Esophagus mucosa (tissue), 1 donor: ENCODE measurements around the gene FHDC1. TPM values are rescaled to one million over a fixed set of nuclear protein-coding genes. Genes with fewer than 3 reads are reported as not detected.
A peak's percentile ranks its signal among the peaks of the same experiment; 100 is the strongest.

ENCODE experiments used
- ATAC-seq: fragments of 200-7000 bp; cut with Tn5 transposase; one replicate; pipeline ENCODE4 v1.9.1; 2020
- total RNA-seq: library from RNA; stranded (reverse); gene quantifications from one replicate; pipeline ENCODE4 v1.2.4, GENCODE V29; 2023
- donor health status: DM: yes; HTN: yes; CAD: no.

Gene FHDC1
- total RNA-seq, 1 donor from 2014 or later, result 5.9 TPM

- no peak for ATAC-seq
Measured at GRCh38 chr4:152961014-152961772, 25.1 kb downstream of the FHDC1 start.

- no peak for ATAC-seq
Measured at GRCh38 chr4:152961773-152962115, 25.6 kb downstream of the FHDC1 start.

GRCh38 chr4:152962150-152962549 lies 26.0 kb downstream of the FHDC1 start:
- ATAC-seq, result no peak

GRCh38 chr4:152964335-152964734 lies 28.2 kb downstream of the FHDC1 start:
- ATAC-seq, result no peak

GRCh38 chr4:152965611-152966010 lies 29.5 kb downstream of the FHDC1 start:
- ATAC-seq, result peak; percentile 29

GRCh38 chr4:152967907-152968306 lies 31.8 kb downstream of the FHDC1 start:
- ATAC-seq, result no peak

GRCh38 chr4:152968806-152969394 lies 32.8 kb downstream of the FHDC1 start:
- peak; percentile 91 for ATAC-seq

GRCh38 chr4:152970102-152970820 lies 34.1 kb downstream of the FHDC1 start:
- ATAC-seq, result peak; percentile 65

GRCh38 chr4:152971053-152971452 lies 34.9 kb downstream of the FHDC1 start:
- no peak for ATAC-seq

GRCh38 chr4:152972821-152973628 lies 36.9 kb downstream of the FHDC1 start:
- no peak for ATAC-seq

- no peak for ATAC-seq
Measured at GRCh38 chr4:152973629-152974467, 37.7 kb downstream of the FHDC1 start.

GRCh38 chr4:152974468-152975379 lies 38.6 kb downstream of the FHDC1 start:
- no peak for ATAC-seq

- no peak for ATAC-seq
Measured at GRCh38 chr4:152975380-152976211, 39.5 kb downstream of the FHDC1 start.

- ATAC-seq, result no peak
Measured at GRCh38 chr4:152976212-152976761, 40.2 kb downstream of the FHDC1 start.

GRCh38 chr4:152979731-152980330 lies 43.7 kb downstream of the FHDC1 start:
- no peak for ATAC-seq

- peak; percentile 40 for ATAC-seq
Measured at GRCh38 chr4:152981278-152981677, 45.2 kb downstream of the FHDC1 start.

GRCh38 chr4:152981842-152982241 lies 45.7 kb downstream of the FHDC1 start:
- ATAC-seq, result no peak

GRCh38 chr4:152983221-152983620 lies 47.1 kb downstream of the FHDC1 start:
- ATAC-seq, result no peak

GRCh38 chr4:152983774-152984411 lies 47.8 kb downstream of the FHDC1 start:
- ATAC-seq, result no peak
